Uterus (tissue), 2 donors: Measurements from ENCODE around the gene TIMM44.

Experiments used
- POLR2A ChIP-seq, 2 donors: fragments of 450-650 bp; IDR thresholded peaks; one replicate each; pipeline ENCODE4 v1.6.1; 2016; ENCODE audit warnings: antibody characterized with exemption in 2 of 2, mild to moderate bottlenecking in 1 of 2, moderate library complexity in 1 of 2
- TF ChIP-seq, protein P1 (sequence below), 4 experiments: fragments of 200-600 bp in 2 of 4; fragments of 450-650 bp in 2 of 4; sonication (generic) in 2 of 4; IDR thresholded peaks; one replicate each; pipeline ENCODE4 v1.5.1; 2016 to 2019; ENCODE audit warnings: antibody characterized with exemption in 4 of 4, mild to moderate bottlenecking in 2 of 4, moderate library complexity in 1 of 4

GRCh38 chr19:7983995-7984837 is 40.8 kb upstream of the TIMM44 start:
- TF ChIP-seq, protein P1, sequence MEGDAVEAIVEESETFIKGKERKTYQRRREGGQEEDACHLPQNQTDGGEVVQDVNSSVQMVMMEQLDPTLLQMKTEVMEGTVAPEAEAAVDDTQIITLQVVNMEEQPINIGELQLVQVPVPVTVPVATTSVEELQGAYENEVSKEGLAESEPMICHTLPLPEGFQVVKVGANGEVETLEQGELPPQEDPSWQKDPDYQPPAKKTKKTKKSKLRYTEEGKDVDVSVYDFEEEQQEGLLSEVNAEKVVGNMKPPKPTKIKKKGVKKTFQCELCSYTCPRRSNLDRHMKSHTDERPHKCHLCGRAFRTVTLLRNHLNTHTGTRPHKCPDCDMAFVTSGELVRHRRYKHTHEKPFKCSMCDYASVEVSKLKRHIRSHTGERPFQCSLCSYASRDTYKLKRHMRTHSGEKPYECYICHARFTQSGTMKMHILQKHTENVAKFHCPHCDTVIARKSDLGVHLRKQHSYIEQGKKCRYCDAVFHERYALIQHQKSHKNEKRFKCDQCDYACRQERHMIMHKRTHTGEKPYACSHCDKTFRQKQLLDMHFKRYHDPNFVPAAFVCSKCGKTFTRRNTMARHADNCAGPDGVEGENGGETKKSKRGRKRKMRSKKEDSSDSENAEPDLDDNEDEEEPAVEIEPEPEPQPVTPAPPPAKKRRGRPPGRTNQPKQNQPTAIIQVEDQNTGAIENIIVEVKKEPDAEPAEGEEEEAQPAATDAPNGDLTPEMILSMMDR (IDR thresholded peaks at IDR 0.05), result no peak
- TF ChIP-seq POLR2A (IDR thresholded peaks at IDR 0.05), result no peak
